Small intestine (tissue), 16 donors: ENCODE measurements around the gene OR5H1. TPM values are rescaled to one million over a fixed set of nuclear protein-coding genes. Genes with fewer than 3 reads are reported as not detected.

Source experiments
- DNase-seq, 2 donors: peaks; one replicate each; pipeline versions ENCODE4 v3.0.0 to v3.0.0-alpha.2; 2013
- FAIRE-seq: peaks from 2 replicates; lab custom pipeline; 2012; peaks lifted over from hg19 to GRCh38; lab: Jason Lieb, UNC
- H3K27ac ChIP-seq, 3 donors: one replicate each; pipeline ENCODE4 v1.5.1; 2013; ENCODE audit warnings: low read length in 2 of 3, mild to moderate bottlenecking in 2 of 3, control low read depth in 1 of 3, inconsistent platforms in 1 of 3, low read depth in 1 of 3, moderate library complexity in 1 of 3
- H3K27me3 ChIP-seq, 3 donors: one replicate each; pipeline ENCODE4 v1.6.1; 2013; ENCODE audit warnings: low read length in 3 of 3, inconsistent platforms in 1 of 3; ENCODE audit not compliant: control insufficient read depth in 3 of 3, insufficient read depth in 3 of 3
- H3K36me3 ChIP-seq, 3 donors: one replicate each; pipeline ENCODE4 v1.6.1; 2013; ENCODE audit warnings: low read length in 3 of 3, inconsistent platforms in 1 of 3, low read depth in 1 of 3, mild to moderate bottlenecking in 1 of 3, moderate library complexity in 1 of 3; ENCODE audit not compliant: control insufficient read depth in 3 of 3, insufficient read depth in 2 of 3
- H3K4me1 ChIP-seq, 3 donors: one replicate each; pipeline ENCODE4 v1.6.1; 2013; ENCODE audit warnings: low read length in 2 of 3, inconsistent platforms in 1 of 3, low read depth in 1 of 3, mild to moderate bottlenecking in 1 of 3, moderate library complexity in 1 of 3; ENCODE audit not compliant: control insufficient read depth in 3 of 3, insufficient read depth in 2 of 3
- H3K4me3 ChIP-seq, 3 donors: one replicate each; pipeline ENCODE4 v1.5.1; 2013; ENCODE audit warnings: low read length in 3 of 3, control low read depth in 1 of 3, inconsistent platforms in 1 of 3, low read depth in 1 of 3, mild to moderate bottlenecking in 1 of 3, moderate library complexity in 1 of 3
- H3K9me3 ChIP-seq, 2 donors: one replicate each; pipeline ENCODE4 v1.6.1; 2013; ENCODE audit warnings: low read depth in 1 of 2, low read length in 1 of 2; ENCODE audit not compliant: control insufficient read depth in 2 of 2, insufficient read depth in 1 of 2
- WGBS, 3 donors: extraction: QIAGEN DNeasy Blood & Tissue Kit; methylation state at CpG; one replicate each; pipeline ENCODE4 v1.1.7; 2013; 5-methylcytosine and 5-hydroxymethylcytosine counted together
- long read RNA-seq, 10 donors: transcript quantifications; one replicate each; lab custom pipeline, GENCODE V29; 2026
- polyA plus RNA-seq, 4 donors: library from polyadenylated mRNA; stranded (reverse) in 3 of 4; unstranded in 1 of 4; fragments of 200-250 nt in 3 of 4; fragments of 120-200 nt in 1 of 4; gene quantifications; one replicate each; pipeline versions ENCODE4 v1.2.1 to v1.2.3, GENCODE V29; 2013
- donor health status: healthy with polysubstance abuse.
- donor health status: control.
- donor health status: control.
- donor health status: Bipolar disorder and iron deficiency.
- donor health status: healthy.

Gene OR5H1
- not detected for polyA plus RNA-seq
- long read RNA-seq, donor 1: 0 reads
- long read RNA-seq, donor 2: 0 reads
- long read RNA-seq, donor 3: 0 reads
- long read RNA-seq, donor 4: 0 reads
- long read RNA-seq, donor 5: 0 reads
- long read RNA-seq, donor 6: 0 reads
- long read RNA-seq, donor 7: 0 reads
- long read RNA-seq, donor 8: 0 reads
- long read RNA-seq, donor 9: 0 reads
- long read RNA-seq, donor 10: 0 reads

DNA sequence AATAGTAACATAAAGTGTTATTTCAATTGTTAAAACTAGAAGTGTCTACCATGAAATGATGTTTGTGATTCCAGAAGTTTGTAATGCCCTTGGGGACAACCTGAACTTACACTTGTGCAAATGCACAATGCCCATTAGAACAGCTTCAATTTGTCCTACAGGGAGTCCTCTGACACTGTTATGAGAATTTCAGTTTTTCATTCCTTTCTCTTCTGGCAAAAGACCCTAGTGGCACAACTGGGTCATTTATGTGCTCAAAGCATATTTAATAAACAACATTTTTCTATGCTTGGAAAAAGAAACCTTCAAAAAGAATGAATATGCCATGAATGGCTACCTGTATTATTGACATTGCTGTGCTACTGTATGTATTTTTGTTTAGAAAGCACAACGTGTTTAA, at the start of gene OR5H1:
TSS of gene OR5H1 (plus strand) at position 301 of the 400 bp plus-strand sequence. CDS start 1,977 bp downstream, outside the sequence.
- Histone ChIP-seq H3K27me3 (no peaks in the 10 kb centered on the region), H3K36me3 (no peaks in the 10 kb centered on the region), H3K4me3 (no peak within 1 kb of the TSS), H3K4me1 (no peaks in the 10 kb centered on the region), H3K27ac (no peak within 1 kb of the TSS), H3K9me3 (no peaks in the 10 kb centered on the region)
- no peak for DNase-seq
- 74 to 85% (median 83%) methylated on average over 1 of the region's 1 CpG for WGBS, 3 donors
- FAIRE-seq: no peak

GRCh38 chr3:98086873-98087272, 43.6 kb upstream of the OR5H1 start, which contains the start of gene OR5AC2:
Gene OR5AC2, plus strand, starts transcription at chr3:98087173. Its CDS starts 0 bp downstream, at chr3:98087173.
- Histone ChIP-seq H3K36me3 (no peaks in the 10 kb centered on the region), H3K27ac (no peak within 1 kb of the TSS), H3K4me1 (no peaks in the 10 kb centered on the region), H3K27me3 (no peaks in the 10 kb centered on the region), H3K9me3 (no peaks in the 10 kb centered on the region), H3K4me3 (no peak within 1 kb of the TSS)
- 73 to 84% (median 78%) methylated on average over 4 of the region's 4 CpGs for WGBS, 3 donors
- FAIRE-seq: no peak
- no peak for DNase-seq

DNA sequence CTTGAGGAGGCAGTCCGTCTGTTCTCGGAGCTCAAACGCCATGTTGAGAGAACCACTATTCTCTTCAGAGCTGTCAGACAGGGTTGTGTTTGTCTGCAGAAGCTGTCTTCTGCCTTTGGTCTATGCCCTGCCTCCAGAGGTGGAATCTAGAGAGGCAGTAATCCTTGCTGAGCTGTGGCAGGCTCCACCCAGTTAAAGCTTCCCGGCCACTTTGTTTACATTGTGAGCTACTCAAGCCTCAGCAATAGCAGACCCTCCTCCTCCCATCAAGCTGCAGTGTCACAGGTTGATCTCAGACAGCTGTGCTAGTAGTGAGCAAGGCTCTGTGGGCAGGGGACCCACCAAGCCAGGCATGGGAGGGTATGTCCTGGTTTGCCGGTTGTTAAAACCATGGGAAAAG, 34.6 kb upstream of the OR5H1 start:
- FAIRE-seq: no peak
- Histone ChIP-seq H3K4me1 (no peaks in the 10 kb centered on the region), H3K27me3 (no peaks in the 10 kb centered on the region), H3K36me3 (no peaks in the 10 kb centered on the region), H3K4me3 (no peak overlapping the region), H3K9me3 (peaks cover 0 to 9% of the 10 kb centered on the region in 2 donors), H3K27ac (no peak overlapping the region)
- DNase-seq: no peak
- 60 to 75% (median 65%) methylated on average over 5 of the region's 5 CpGs for WGBS, 3 donors

GRCh38 chr3:98099848-98100247, 30.7 kb upstream of the OR5H1 start:
- no peak for DNase-seq
- no peak for FAIRE-seq
- 82 to 83% (median 83%) methylated on average over 4 of the region's 4 CpGs for WGBS, 3 donors
- H3K36me3 ChIP-seq: no peaks in the 10 kb centered on the region
- peaks cover 0 to 9% of the 10 kb centered on the region in 2 donors for H3K9me3 ChIP-seq
- no peak overlapping the region for H3K27ac ChIP-seq
- peaks cover 0 to 2% (median 0%) of the 10 kb centered on the region in 3 donors for H3K27me3 ChIP-seq
- no peaks in the 10 kb centered on the region for H3K4me1 ChIP-seq
- no peak overlapping the region for H3K4me3 ChIP-seq

DNA sequence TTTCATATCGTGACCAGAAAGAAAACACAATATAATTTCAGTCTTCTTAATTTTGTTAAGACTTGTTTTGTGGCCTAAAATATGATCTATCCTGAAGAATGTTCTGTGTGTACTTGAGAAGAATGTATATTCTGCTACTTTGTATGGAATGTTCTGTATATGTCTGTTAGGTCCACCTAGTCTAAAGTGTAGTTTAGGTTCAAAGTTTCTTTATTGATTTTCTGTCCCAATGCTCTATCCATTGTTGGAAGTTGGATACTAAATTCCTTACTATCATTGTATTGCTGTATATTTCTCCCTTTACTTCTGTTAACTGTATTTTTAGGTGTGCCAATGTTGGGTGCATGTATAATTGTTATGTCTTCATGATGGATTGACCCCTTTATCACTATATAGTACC, 22.4 kb upstream of the OR5H1 start:
- no peaks in the 10 kb centered on the region for H3K4me1 ChIP-seq
- H3K27me3 ChIP-seq: peaks cover 0 to 2% (median 0%) of the 10 kb centered on the region in 3 donors
- H3K27ac ChIP-seq: no peak overlapping the region
- H3K4me3 ChIP-seq: no peak overlapping the region
- no peaks in the 10 kb centered on the region for H3K36me3 ChIP-seq
- FAIRE-seq (no peak), DNase-seq (no peak)
- 31 to 43% (median 40%) methylated on average over 1 of the region's 1 CpG for WGBS, 3 donors
- peaks cover 0 to 16% of the 10 kb centered on the region in 2 donors for H3K9me3 ChIP-seq

DNA sequence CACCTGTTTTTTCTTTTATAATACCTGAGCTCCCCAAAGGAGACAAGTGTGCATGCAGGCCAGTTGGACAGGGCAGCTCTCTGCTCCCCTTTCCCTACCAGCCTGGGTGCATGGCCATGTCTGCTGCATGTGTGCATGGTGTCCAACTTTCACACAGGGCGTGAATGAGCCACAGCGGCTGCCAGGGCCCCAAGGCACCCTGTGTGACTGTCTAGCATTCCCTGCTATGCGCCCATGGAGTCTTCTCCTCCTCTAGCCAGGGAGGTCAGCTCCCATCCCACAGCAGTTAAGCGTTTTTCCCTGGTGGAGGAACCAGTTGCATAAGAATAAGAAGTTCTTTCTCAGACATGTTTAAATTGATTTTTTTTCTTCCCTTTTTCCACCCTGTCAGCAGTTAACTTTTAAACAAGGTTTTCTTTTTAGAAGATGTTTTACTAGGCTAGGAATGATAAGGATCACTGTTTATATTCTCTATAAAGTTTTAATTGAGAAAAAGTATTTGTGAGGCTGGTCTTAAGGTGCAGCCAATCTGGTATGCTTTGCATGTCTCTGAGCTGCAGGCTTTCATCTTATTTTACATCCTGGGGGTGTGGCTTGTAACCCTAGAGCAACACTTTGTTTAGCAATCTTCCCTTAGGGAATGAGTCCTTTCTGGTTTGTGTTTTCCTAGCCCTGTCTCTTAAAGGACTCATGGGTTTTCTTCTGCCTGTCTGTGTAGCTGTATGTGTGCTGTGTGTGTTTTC, 20.5 kb upstream of the OR5H1 start:
- no peak overlapping the region for H3K27ac ChIP-seq
- H3K4me1 ChIP-seq: no peaks in the 10 kb centered on the region
- DNase-seq: no peak
- WGBS, 3 donors: 79 to 87% (median 79%) methylated on average over 4 of the region's 4 CpGs
- no peak for FAIRE-seq
- no peaks in the 10 kb centered on the region for H3K27me3 ChIP-seq
- H3K9me3 ChIP-seq: peaks cover 0 to 27% of the 10 kb centered on the region in 2 donors
- no peak overlapping the region for H3K4me3 ChIP-seq
- H3K36me3 ChIP-seq: no peaks in the 10 kb centered on the region

- Histone ChIP-seq H3K27me3 (no peaks in the 10 kb centered on the region), H3K4me1 (no peaks in the 10 kb centered on the region), H3K36me3 (no peaks in the 10 kb centered on the region), H3K27ac (no peak overlapping the region), H3K9me3 (peaks cover 0 to 27% of the 10 kb centered on the region in 2 donors), H3K4me3 (no peak overlapping the region)
- FAIRE-seq: no peak
- DNase-seq: no peak
These were observed 20.0 kb upstream of the OR5H1 start for GRCh38 chr3:98110550-98110908.

- Histone ChIP-seq H3K36me3 (no peaks in the 10 kb centered on the region), H3K9me3 (peaks cover 0 to 30% of the 10 kb centered on the region in 2 donors), H3K27me3 (no peaks in the 10 kb centered on the region), H3K4me3 (no peak overlapping the region), H3K27ac (no peak overlapping the region), H3K4me1 (no peaks in the 10 kb centered on the region)
- no peak for FAIRE-seq
- WGBS, 3 donors: 49 to 60% (median 57%) methylated on average over 3 of the region's 3 CpGs
- no peak for DNase-seq
These were observed 16.3 kb upstream of the OR5H1 start for GRCh38 chr3:98114264-98114663.
